Measurements from ENCODE around the gene CEP170B.

DNA sequence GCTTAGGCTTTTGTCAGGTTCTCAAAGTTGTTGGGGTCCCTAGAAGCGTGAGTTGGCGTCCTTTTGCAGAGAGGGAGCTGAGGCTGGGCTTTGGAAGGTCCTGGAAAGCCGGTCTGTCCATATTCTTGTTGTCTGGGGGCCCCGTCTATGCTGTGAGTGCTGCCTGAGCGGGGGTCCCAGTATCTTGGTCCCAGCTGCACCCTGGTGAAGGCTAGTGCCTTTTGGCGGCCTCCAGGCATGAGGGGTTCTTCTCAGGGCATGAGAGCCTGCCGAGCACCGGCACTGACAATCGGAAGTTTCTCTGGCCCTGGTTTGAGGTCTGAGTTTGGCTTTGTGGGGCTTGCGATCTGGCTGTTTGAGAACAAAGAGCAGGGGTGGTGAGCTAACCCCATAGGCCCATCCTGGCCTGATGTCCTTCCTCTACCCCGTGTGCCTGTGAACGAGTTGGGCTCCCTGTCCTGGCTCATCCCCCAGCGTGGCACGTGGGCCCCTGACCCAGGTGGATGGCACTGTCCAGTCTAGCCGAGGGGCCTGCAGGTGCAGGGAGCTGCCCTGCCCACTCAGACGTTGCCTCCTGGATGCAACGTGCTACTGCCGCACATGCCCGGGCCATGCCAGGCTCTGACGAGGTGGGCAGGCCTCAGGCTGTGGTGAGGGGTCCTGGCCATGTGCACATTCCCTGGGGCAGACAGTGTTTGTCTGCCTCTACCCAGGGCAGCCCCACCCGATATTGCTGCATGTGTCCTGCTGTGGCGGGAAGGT is 3.9 kb downstream of the CEP170B start:
- no peak for TF ChIP-seq EZH2phosphoT487 (IDR thresholded peaks at IDR 0.05; ENCODE audit: insufficient read depth, low read depth)
- no peak for TF ChIP-seq EZH2 (IDR thresholded peaks at IDR 0.05; ENCODE audit: insufficient read depth, poor library complexity, severe bottlenecking)

Data from GM23248 (cell line).